Spleen (tissue), 11 donors: ENCODE data around the gene FAM76B. TPM values are rescaled to one million over a fixed set of nuclear protein-coding genes. Genes with fewer than 3 reads are reported as not detected.

ENCODE experiments used
- DNase-seq: peaks from one replicate; pipeline ENCODE4 v3.0.0-alpha.2; 2020
- H3K27ac ChIP-seq, 8 donors: fragments of 200-600 bp; sonication (generic) in 7 of 8; 1 replicate in 4 of 8; 2 replicates in 4 of 8; pipeline versions ENCODE4 v1.5.0 to v1.8.0; 2016 to 2021; ENCODE audit warnings: inconsistent platforms in 4 of 8, mild to moderate bottlenecking in 4 of 8, moderate library complexity in 1 of 8
- H3K27me3 ChIP-seq, 7 donors: fragments of 200-600 bp; sonication (generic) in 6 of 7; replicated peaks in 1 of 7; 1 replicate in 4 of 7; 2 replicates in 3 of 7; pipeline versions ENCODE4 v1.5.0 to v1.8.0; 2016 to 2021; ENCODE audit warnings: inconsistent platforms in 3 of 7, mild to moderate bottlenecking in 1 of 7
- H3K36me3 ChIP-seq, 6 donors: fragments of 200-600 bp; sonication (generic) in 5 of 6; 1 replicate in 4 of 6; 2 replicates in 2 of 6; pipeline versions ENCODE4 v1.5.0 to v1.8.0; 2016 to 2021; ENCODE audit warnings: inconsistent platforms in 2 of 6
- H3K4me1 ChIP-seq, 6 donors: fragments of 200-600 bp; sonication (generic) in 5 of 6; 1 replicate in 3 of 6; 2 replicates in 3 of 6; pipeline versions ENCODE4 v1.5.0 to v1.8.0; 2016 to 2021; ENCODE audit warnings: inconsistent platforms in 3 of 6
- H3K4me3 ChIP-seq, 8 donors: fragments of 200-600 bp; sonication (generic) in 7 of 8; 1 replicate in 4 of 8; 2 replicates in 4 of 8; pipeline versions ENCODE4 v1.5.0 to v1.8.0; 2016 to 2021; ENCODE audit warnings: inconsistent platforms in 4 of 8, mild to moderate bottlenecking in 4 of 8, moderate library complexity in 2 of 8
- H3K9me3 ChIP-seq, 8 donors: fragments of 200-600 bp; sonication (generic) in 7 of 8; 1 replicate in 4 of 8; 2 replicates in 4 of 8; pipeline versions ENCODE4 v1.5.0 to v1.8.0; 2016 to 2021; ENCODE audit warnings: inconsistent platforms in 4 of 8
- POLR2A ChIP-seq, 3 donors: fragments of 450-650 bp; IDR thresholded peaks; one replicate each; pipeline ENCODE4 v1.5.1; 2017; ENCODE audit warnings: antibody characterized with exemption in 3 of 3, mild to moderate bottlenecking in 1 of 3
- POLR2AphosphoS5 ChIP-seq, 3 donors: sonication (generic); formaldehyde crosslinking; IDR thresholded peaks; one replicate each; pipeline ENCODE4 v1.5.1; 2017; ENCODE audit warnings: antibody characterized with exemption in 3 of 3
- WGBS, 5 donors: extraction: QIAGEN DNeasy Blood & Tissue Kit in 3 of 5; methylation state at CpG; one replicate each; pipeline versions ENCODE4 v1.1.5 to v1.1.7; 2013 to 2018; 5-methylcytosine and 5-hydroxymethylcytosine counted together
- intact Hi-C: fragments of 100-400 bp; cut with DNase I; formaldehyde crosslinking; loops from one replicate; pipeline ENCODE4 v1.15.0; 2023; ENCODE audit warnings: low total_unique reads
- polyA plus RNA-seq, 3 donors: library from polyadenylated mRNA; stranded (reverse); fragments of 200-250 nt; gene quantifications; one replicate each; pipeline ENCODE4 v1.2.1, GENCODE V29; 2013
- total RNA-seq, 7 donors: library from RNA; depleted of rRNA in 3 of 7; stranded (reverse); fragments of >200 nt in 3 of 7; fragmentation: NEBNext Ultra II Directional in 4 of 7; extraction: Animal tissue kit (Norgen Biotek cat#: 25700) in 4 of 7; gene quantifications; one replicate each; pipeline versions ENCODE4 v1.1.0 to v1.2.1, GENCODE V29; 2016 to 2021
- TF ChIP-seq, protein P1 (sequence below), 11 experiments: fragments of 200-600 bp in 7 of 11; fragments of 450-650 bp in 4 of 11; sonication (generic) in 4 of 11; IDR thresholded peaks in 8 of 11; conservative IDR thresholded peaks in 3 of 11; 1 replicate in 7 of 11; 2 replicates in 4 of 11; pipeline versions ENCODE4 v1.4.0 to v1.8.0; 2016 to 2021; ENCODE audit warnings: antibody characterized with exemption in 11 of 11, inconsistent platforms in 4 of 11, mild to moderate bottlenecking in 1 of 11
- donor health status: healthy with polysubstance abuse.
- donor health status: DM: no; HTN: no; CAD: no; lungs with moderate emphysema.
- donor health status: DM: no; HTN: no; CAD: no.
- donor health status: Bipolar disorder and iron deficiency.
- donor health status: healthy.
- donor health status: DM: no; HTN: no; CAD: no.
- donor health status: DM: yes; HTN: yes; CAD: no.

Gene FAM76B
- total and polyA plus RNA-seq, 10 donors, result 15.9 to 47.4 (median 35.7) TPM

DNA sequence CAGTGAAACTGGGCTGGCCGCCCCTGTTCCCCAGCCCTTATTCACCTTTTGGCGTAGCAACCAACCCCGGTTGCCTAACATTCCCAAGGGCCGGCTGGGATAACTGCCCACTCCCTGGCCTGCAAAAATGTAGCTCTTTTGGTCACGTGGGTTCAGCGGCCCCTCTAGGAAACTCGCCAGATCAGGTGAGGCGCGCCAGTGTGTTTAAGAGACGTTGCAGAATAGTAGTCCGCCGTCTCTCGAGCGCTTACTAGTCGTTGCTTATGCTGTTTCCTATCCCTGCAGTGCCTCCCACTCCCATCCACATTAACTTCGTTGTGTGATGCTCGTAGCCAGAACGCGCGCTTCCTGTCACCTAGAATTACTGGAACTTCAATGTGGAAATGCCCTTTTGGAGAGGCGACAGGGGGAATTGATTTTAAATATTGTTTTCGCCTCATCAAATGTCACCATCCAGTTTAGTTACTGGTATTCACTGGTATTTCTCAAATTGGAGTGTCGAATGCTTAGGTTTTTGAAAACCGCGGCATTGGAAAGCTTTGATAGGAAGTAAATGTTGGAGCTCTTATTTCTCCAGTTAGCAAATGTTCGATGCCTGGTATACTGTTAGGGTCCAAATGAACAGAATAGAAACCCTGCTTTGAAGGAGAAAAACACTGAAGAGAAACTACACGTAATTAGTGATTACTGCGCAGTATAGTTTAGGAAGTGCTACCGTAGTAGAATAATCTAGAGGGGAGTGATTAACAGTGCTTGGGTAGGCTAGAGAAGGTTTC, 1.5 kb upstream of the FAM76B start:
- Histone ChIP-seq H3K27ac (peak overlapping the region; percentile 97 to 100 (median 99)), H3K36me3 (peaks cover 0 to 18% (median 11%) of the 10 kb centered on the region in 6 donors)
- intact Hi-C loops, result no loop called here

DNA sequence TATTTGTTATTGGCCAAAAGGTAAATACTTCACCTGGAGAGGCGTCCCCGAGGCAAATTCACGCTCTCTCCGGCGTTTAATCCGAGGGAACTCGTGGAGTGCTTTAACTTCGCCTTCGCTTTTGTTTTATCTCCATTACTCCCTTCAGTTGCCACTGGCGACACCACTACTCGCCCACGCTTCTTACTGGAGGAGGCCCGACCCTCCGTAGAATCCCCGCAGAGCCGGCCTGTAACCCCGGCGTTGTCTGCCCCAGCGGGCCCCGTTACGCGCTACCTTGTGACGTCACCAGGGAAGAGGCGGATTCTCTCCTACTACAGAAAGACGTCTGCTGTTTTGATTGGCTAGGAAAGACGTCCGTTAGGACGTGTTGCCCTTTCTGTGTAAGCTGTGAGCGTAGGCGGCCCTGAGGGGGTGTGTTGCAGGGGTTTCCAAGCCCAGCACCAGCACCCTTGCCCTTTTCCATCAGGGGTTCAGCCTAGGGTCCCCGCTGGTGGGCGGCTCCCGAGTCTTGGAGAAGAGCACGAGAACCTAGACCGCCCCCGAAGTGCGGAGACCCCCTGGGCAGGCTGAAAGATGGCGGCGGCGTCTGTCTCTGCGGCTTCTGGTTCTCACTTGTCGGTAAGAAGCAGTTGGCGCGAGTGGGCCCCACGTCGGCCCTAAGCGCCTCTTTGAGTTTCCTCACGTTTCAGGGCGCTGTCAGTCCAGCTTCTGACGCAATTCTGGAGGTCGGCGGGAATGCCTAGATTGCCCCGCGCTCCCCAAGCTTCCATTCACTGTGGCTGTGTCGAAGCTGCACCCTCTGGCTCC, 746 bp upstream of the FAM76B start, which contains the start of gene CEP57:
Gene CEP57 (plus strand): TSS at position 376 of the 810 bp plus-strand sequence. CDS start 201 bp downstream, at position 577.
- TF ChIP-seq, protein P1, sequence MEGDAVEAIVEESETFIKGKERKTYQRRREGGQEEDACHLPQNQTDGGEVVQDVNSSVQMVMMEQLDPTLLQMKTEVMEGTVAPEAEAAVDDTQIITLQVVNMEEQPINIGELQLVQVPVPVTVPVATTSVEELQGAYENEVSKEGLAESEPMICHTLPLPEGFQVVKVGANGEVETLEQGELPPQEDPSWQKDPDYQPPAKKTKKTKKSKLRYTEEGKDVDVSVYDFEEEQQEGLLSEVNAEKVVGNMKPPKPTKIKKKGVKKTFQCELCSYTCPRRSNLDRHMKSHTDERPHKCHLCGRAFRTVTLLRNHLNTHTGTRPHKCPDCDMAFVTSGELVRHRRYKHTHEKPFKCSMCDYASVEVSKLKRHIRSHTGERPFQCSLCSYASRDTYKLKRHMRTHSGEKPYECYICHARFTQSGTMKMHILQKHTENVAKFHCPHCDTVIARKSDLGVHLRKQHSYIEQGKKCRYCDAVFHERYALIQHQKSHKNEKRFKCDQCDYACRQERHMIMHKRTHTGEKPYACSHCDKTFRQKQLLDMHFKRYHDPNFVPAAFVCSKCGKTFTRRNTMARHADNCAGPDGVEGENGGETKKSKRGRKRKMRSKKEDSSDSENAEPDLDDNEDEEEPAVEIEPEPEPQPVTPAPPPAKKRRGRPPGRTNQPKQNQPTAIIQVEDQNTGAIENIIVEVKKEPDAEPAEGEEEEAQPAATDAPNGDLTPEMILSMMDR (IDR thresholded peaks at IDR 0.05 in 8 of 11, conservative IDR thresholded peaks at IDR 0.05 in 3 of 11), result no peak
- TF ChIP-seq POLR2AphosphoS5 (IDR thresholded peaks at IDR 0.05) (peak; percentile 82 to 86 (median 85)), POLR2A (IDR thresholded peaks at IDR 0.05) (no peak)
- H3K4me3 ChIP-seq, result peak within 1 kb of the TSS; percentile 68 to 94 (median 85)
- H3K27ac ChIP-seq, result peak within 1 kb of the TSS; percentile 97 to 100 (median 99)
- 0 to 1% (median 0%) methylated on average over 27 to 55 of the region's 55 CpGs for WGBS, 5 donors
- no peaks in the 10 kb centered on the region for H3K9me3 ChIP-seq
- no peaks in the 10 kb centered on the region for H3K27me3 ChIP-seq
- peaks cover 7 to 79% (median 39%) of the 10 kb centered on the region in 6 donors for H3K4me1 ChIP-seq
- peak; percentile 98 for DNase-seq
- peaks cover 0 to 26% (median 19%) of the 10 kb centered on the region in 6 donors for H3K36me3 ChIP-seq
- intact Hi-C loops, result no loop called here

More for the DNA sequence above, 1.5 kb upstream of the FAM76B start:
- H3K4me3 ChIP-seq, result peak overlapping the region; percentile 68 to 94 (median 85)
- no peak for TF ChIP-seq POLR2A (IDR thresholded peaks at IDR 0.05)
- TF ChIP-seq POLR2AphosphoS5 (IDR thresholded peaks at IDR 0.05), result no peak
- TF ChIP-seq, protein P1 (IDR thresholded peaks at IDR 0.05 in 8 of 11, conservative IDR thresholded peaks at IDR 0.05 in 3 of 11), result no peak
- H3K27me3 ChIP-seq, result no peaks in the 10 kb centered on the region
- H3K4me1 ChIP-seq, result peaks cover 7 to 73% (median 39%) of the 10 kb centered on the region in 6 donors
- WGBS, 5 donors, result 3 to 6% (median 4%) methylated on average over 26 to 29 of the region's 29 CpGs
- DNase-seq, result no peak
- no peaks in the 10 kb centered on the region for H3K9me3 ChIP-seq

DNA sequence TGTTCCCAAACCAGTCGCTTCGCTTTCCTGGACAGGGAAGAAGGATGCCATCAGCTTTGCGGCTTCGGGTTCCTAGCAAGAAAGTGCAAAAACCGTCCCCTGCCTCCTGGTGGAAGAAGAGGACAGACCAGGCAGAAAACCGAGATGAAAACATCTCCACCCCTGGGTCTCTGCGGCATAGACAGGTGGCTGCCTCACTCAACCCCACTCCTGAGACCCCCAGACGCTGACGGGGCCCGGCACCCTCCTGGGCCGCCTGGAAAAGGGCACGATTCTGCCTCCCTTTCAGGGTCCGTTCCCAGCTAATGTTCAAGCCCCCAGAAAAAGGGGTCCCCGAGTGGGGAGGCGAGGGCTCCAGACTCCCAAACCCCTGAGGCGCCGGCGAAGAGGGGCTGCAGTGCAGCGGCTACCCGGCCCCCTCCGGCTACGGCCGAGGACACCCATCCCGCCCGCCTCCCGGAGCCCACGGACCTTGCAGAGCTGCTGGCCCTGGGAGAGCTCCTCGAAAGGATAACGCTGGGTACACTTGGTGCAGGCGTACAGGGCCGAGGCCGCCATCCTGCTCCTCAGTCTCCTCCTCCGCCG, 569 bp downstream of the FAM76B start:
- Histone ChIP-seq H3K36me3 (peaks cover 0 to 39% (median 32%) of the 10 kb centered on the region in 6 donors), H3K4me3 (peak overlapping the region; percentile 68 to 94 (median 85)), H3K9me3 (no peaks in the 10 kb centered on the region), H3K27ac (peak overlapping the region; percentile 97 to 100 (median 99)), H3K27me3 (no peaks in the 10 kb centered on the region), H3K4me1 (peaks cover 7 to 81% (median 38%) of the 10 kb centered on the region in 6 donors)
- WGBS, 5 donors, result 0 to 1% (median 1%) methylated on average over 9 to 34 of the region's 34 CpGs
- DNase-seq, result no peak
- TF ChIP-seq, protein P1 (IDR thresholded peaks at IDR 0.05 in 8 of 11, conservative IDR thresholded peaks at IDR 0.05 in 3 of 11), result peak in 2 of 11 experiments; percentile 13 to 25
- TF ChIP-seq POLR2AphosphoS5 (IDR thresholded peaks at IDR 0.05), result no peak
- intact Hi-C loops, result no loop called here
